Kidney epithelial cell (primary cell): ENCODE data around the gene PAX7. TPM values are rescaled to one million over a fixed set of nuclear protein-coding genes. Genes with fewer than 3 reads are reported as not detected.

Experiments
- DNase-seq: peaks from one replicate; pipeline ENCODE4 v3.0.0-alpha.2; 2010; ENCODE audit warnings: low read depth
- H3K27me3 ChIP-seq: 2 replicates; pipeline ENCODE4 v1.6.0; 2011; ENCODE audit warnings: low read length; ENCODE audit not compliant: control insufficient read depth, insufficient read depth
- H3K36me3 ChIP-seq: 2 replicates; pipeline ENCODE4 v1.5.1; 2011; ENCODE audit warnings: low read length; ENCODE audit not compliant: control insufficient read depth, insufficient read depth
- H3K4me3 ChIP-seq: 2 replicates; pipeline ENCODE4 v1.5.1; 2011; ENCODE audit warnings: low read depth, mild to moderate bottlenecking, control low read depth, low read length
- total RNA-seq: library from RNA; depleted of rRNA; stranded (reverse); fragments of >200 nt; gene quantifications from 2 replicates; pipeline ENCODE4 v1.2.3, GENCODE V29; 2015
- TF ChIP-seq, protein P1 (sequence below): IDR thresholded peaks from 2 replicates; pipeline ENCODE4 v1.5.1; 2011; ENCODE audit warnings: mild to moderate bottlenecking, moderate library complexity, low read length, control low read depth, inconsistent platforms; ENCODE audit not compliant: insufficient read depth, poor library complexity, severe bottlenecking

Gene PAX7
- total RNA-seq, 1 donor from 2014 or later, result not detected

GRCh38 chr1:18612073-18612472 lies 18.6 kb upstream of the PAX7 start:
- H3K27me3 ChIP-seq, result peaks cover 9% of the 10 kb centered on the region
- TF ChIP-seq, protein P1, sequence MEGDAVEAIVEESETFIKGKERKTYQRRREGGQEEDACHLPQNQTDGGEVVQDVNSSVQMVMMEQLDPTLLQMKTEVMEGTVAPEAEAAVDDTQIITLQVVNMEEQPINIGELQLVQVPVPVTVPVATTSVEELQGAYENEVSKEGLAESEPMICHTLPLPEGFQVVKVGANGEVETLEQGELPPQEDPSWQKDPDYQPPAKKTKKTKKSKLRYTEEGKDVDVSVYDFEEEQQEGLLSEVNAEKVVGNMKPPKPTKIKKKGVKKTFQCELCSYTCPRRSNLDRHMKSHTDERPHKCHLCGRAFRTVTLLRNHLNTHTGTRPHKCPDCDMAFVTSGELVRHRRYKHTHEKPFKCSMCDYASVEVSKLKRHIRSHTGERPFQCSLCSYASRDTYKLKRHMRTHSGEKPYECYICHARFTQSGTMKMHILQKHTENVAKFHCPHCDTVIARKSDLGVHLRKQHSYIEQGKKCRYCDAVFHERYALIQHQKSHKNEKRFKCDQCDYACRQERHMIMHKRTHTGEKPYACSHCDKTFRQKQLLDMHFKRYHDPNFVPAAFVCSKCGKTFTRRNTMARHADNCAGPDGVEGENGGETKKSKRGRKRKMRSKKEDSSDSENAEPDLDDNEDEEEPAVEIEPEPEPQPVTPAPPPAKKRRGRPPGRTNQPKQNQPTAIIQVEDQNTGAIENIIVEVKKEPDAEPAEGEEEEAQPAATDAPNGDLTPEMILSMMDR, result no peak

DNA sequence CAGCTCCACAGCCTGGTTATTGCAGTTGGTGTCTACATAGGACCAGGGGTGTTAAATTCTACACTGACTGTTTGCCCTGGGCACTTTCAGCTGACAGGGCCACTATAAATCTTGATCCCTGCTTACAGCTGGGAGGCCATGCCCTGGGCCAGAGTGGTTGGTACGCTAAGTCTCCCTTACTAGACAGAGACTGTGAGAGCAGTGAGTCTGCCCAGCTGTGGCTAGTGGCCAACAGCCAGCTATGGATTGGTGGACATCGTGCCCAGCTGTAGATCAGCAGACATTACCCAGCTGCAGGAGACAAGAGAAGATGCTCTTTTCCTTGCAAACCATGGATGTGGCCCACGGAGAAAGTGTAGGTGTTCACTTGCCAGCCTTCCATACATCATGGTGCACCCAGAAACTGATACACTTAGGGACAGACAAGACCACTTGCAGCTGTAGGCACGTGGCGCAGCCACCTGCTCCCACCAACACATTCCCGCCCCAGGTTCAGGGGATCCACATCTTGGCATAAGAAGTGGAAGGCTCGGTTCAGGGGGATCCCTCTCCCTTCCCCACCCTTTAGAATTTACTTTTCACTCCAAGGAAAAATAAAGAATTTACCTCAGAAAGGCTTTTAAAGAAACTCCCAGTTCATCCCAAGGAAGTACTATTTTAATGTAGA lies 16.4 kb upstream of the PAX7 start:
- TF ChIP-seq, protein P1, result no peak
- H3K27me3 ChIP-seq, result peaks cover 9% of the 10 kb centered on the region
- no peaks in the 10 kb centered on the region for H3K36me3 ChIP-seq
- no peak for DNase-seq
- no peak overlapping the region for H3K4me3 ChIP-seq

More at GRCh38 chr1:18612073-18612472, 18.6 kb upstream of the PAX7 start:
- no peaks in the 10 kb centered on the region for H3K36me3 ChIP-seq
- DNase-seq, result no peak
- H3K4me3 ChIP-seq, result no peak overlapping the region

DNA sequence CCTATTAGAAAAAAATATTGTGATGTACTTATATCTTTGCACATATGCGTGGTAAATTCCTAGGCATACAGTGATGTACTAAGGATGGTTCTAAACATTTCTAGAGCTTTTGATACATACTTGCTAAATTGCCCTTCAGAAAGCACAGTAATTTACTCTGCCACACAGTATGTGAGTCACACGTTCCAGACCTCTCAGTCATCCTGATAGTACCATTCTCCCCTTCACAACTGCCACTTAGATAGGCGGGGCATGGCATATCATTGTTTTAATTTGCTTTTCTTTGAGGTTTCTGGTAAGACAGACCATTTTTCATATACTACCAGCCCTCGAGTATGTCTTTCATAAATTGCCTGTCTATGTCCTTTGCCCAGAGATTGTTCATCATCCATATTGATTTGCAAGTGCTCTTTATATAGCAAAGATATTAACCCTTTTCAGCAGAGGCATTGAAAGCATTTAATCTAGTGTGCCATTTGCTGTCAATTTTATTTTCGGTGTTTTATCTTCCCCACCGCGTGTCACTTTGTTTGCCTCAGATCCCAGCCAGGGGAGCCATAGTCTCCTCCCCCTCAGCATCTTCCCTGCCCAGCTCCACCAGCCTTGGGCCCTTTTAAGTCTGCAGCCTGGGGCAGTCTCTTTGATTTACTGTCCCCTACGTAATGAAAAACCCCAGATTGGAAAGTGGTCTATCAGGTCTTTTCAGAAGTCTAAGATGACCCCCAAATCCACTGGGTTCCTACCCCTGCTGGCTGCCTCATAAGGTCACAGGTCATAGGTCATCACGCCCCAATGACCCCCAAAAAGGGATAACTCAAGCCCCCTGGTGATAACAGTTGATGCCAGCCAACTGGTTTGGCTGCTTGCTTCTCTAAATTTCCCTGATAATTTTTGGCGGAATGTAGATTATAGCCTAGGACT lies 11.8 kb upstream of the PAX7 start:
- DNase-seq, result peak; percentile 10
- Histone ChIP-seq H3K27me3 (peaks cover 6% of the 10 kb centered on the region), H3K4me3 (no peak overlapping the region), H3K36me3 (no peaks in the 10 kb centered on the region)
- TF ChIP-seq, protein P1, result no peak

DNA sequence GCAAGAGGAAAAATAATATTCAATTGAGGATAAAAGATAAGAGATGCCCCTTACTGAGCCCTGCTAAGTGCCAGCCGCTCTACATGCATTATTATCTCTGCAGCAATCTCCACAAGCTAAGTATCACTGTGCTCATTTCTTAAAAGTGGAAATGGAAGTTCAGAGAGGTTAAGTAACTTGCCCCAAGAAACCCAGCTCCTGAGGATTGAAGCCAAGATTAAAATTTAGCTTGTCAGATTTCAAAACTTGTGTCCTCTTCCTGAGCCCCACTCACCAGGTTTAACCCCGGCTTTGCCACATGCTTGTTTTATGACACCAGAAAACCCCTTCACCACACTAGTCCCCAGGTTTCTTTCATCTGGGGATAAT lies 11.2 kb upstream of the PAX7 start:
- H3K36me3 ChIP-seq, result no peaks in the 10 kb centered on the region
- no peak for DNase-seq
- peaks cover 2% of the 10 kb centered on the region for H3K27me3 ChIP-seq
- TF ChIP-seq, protein P1, result no peak
- no peak overlapping the region for H3K4me3 ChIP-seq

- TF ChIP-seq, protein P1, result no peak
- Histone ChIP-seq H3K4me3 (no peak overlapping the region), H3K36me3 (no peaks in the 10 kb centered on the region), H3K27me3 (peaks cover 57% of the 10 kb centered on the region)
- DNase-seq, result no peak
These were observed 2.1 kb upstream of the PAX7 start for GRCh38 chr1:18628511-18628910.
